GM20000 (cell line): ENCODE results near the gene TFEC.

Experiments
- DNase-seq: peaks from one replicate; pipeline ENCODE4 v3.0.0; 2012; ENCODE audit warnings: low spot score
- CTCF ChIP-seq: IDR thresholded peaks from 2 replicates; pipeline ENCODE4 v1.5.1; 2012; ENCODE audit warnings: mild to moderate bottlenecking, control low read depth; ENCODE audit errors: extremely low read depth, missing control alignments

Gene TFEC

GRCh38 chr7:115968596-115968995, 62.0 kb downstream of the TFEC start:
- no peak for DNase-seq
- TF ChIP-seq CTCF = no peak

- no peak for DNase-seq
- TF ChIP-seq CTCF = no peak
Observed at GRCh38 chr7:115968171-115968570, 62.4 kb downstream of the TFEC start.

GRCh38 chr7:115965796-115966475, 64.6 kb downstream of the TFEC start:
- DNase-seq = no peak
- no peak for TF ChIP-seq CTCF

- DNase-seq = no peak
- no peak for TF ChIP-seq CTCF
Observed at GRCh38 chr7:115965236-115965635, 65.3 kb downstream of the TFEC start.

- DNase-seq = no peak
- TF ChIP-seq CTCF = no peak
Observed at GRCh38 chr7:115964799-115965198, 65.8 kb downstream of the TFEC start.

- no peak for TF ChIP-seq CTCF
- DNase-seq = no peak
Observed at GRCh38 chr7:115962340-115962739, 68.2 kb downstream of the TFEC start.

- DNase-seq = no peak
- no peak for TF ChIP-seq CTCF
Observed at GRCh38 chr7:115953592-115954255, 76.8 kb downstream of the TFEC start.
